Activated T-helper 2 cell treated with anti-CD3 and anti-CD28 coated beads, Interferon-gamma antibody, Interleukin-2, Interleukin-4, amounts not matched to agents 10 μg/mL and 5 μg/mL and 100 μg/mL, durations not matched to agents 14 hours and 24 hours and 36 hours (primary cell): ENCODE results near the gene CIAO2A. TPM values are rescaled to one million over a fixed set of nuclear protein-coding genes. Genes with fewer than 3 reads are reported as not detected.
A peak's percentile ranks its signal among the peaks of the same experiment; 100 is the strongest.

Experiments
- DNase-seq: peaks from one replicate; pipeline ENCODE4 v3.0.0; 2021; ENCODE audit warnings: low spot score
- H3K27ac Mint-ChIP-seq: one replicate; pipeline ENCODE4 v1.8.0; 2021; ENCODE audit warnings: mixed read lengths
- H3K27me3 Mint-ChIP-seq: one replicate; pipeline ENCODE4 v1.8.0; 2021; ENCODE audit warnings: low read depth, mixed read lengths
- H3K36me3 Mint-ChIP-seq: one replicate; pipeline ENCODE4 v1.8.0; 2021; ENCODE audit warnings: low read depth, mixed read lengths
- H3K4me1 Mint-ChIP-seq: one replicate; pipeline ENCODE4 v1.8.0; 2021; ENCODE audit warnings: low read depth, mixed read lengths
- H3K4me3 Mint-ChIP-seq: one replicate; pipeline ENCODE4 v1.8.0; 2021; ENCODE audit warnings: low read depth, mild to moderate bottlenecking, moderate library complexity, mixed read lengths
- H3K9me3 Mint-ChIP-seq: one replicate; pipeline ENCODE4 v1.8.0; 2021; ENCODE audit warnings: mixed read lengths
- intact Hi-C: fragments of 100-400 bp; cut with micrococcal nuclease; formaldehyde crosslinking; loops from one replicate; pipeline ENCODE4 v1.15.1; 2023
- total RNA-seq: library from RNA; stranded (reverse); gene quantifications from 2 replicates; pipeline ENCODE4 v1.2.3, GENCODE V29; 2022

Gene CIAO2A
- total RNA-seq, 1 donor from 2014 or later: 78.3 TPM

- peaks cover 13% of the 10 kb centered on the region for H3K36me3 Mint-ChIP-seq
- intact Hi-C loops: no loop called here
- H3K4me1 Mint-ChIP-seq: peaks cover 21% of the 10 kb centered on the region
- no peaks in the 10 kb centered on the region for H3K9me3 Mint-ChIP-seq
- H3K4me3 Mint-ChIP-seq: no peak overlapping the region
- H3K27ac Mint-ChIP-seq: no peak overlapping the region
- no peak for DNase-seq
- H3K27me3 Mint-ChIP-seq: no peaks in the 10 kb centered on the region
Observed at GRCh38 chr15:64107337-64107736, 13.7 kb upstream of the CIAO2A start.

- no peak for DNase-seq
- peaks cover 13% of the 10 kb centered on the region for H3K4me1 Mint-ChIP-seq
- H3K36me3 Mint-ChIP-seq: peaks cover 14% of the 10 kb centered on the region
- no peaks in the 10 kb centered on the region for H3K9me3 Mint-ChIP-seq
- H3K27ac Mint-ChIP-seq: no peak overlapping the region
- H3K27me3 Mint-ChIP-seq: no peaks in the 10 kb centered on the region
- intact Hi-C loops: no loop called here
- H3K4me3 Mint-ChIP-seq: no peak overlapping the region
Observed at GRCh38 chr15:64105113-64105704, 11.6 kb upstream of the CIAO2A start.

DNA sequence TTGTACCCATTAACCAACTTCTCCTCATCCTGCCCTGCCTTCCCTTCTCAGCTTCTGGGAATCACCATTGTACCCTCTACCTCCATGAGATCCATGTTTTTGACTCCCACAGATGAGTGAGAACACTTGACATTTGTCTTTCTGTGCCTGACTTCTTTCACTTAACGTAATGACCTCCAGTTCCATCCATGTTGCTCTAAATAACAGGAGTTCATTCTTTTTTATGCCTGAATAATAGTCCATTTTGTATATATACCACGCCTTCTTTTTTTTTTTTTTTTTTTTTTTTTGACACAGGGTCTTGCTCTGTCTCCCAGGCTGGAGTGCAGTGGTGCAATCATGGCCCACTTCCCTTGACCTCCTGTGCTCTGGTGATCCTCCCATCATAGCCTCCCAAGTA lies 8.9 kb upstream of the CIAO2A start:
- H3K27ac Mint-ChIP-seq: no peak overlapping the region
- H3K27me3 Mint-ChIP-seq: no peaks in the 10 kb centered on the region
- H3K4me1 Mint-ChIP-seq: peaks cover 18% of the 10 kb centered on the region
- H3K9me3 Mint-ChIP-seq: no peaks in the 10 kb centered on the region
- no peak for DNase-seq
- H3K4me3 Mint-ChIP-seq: no peak overlapping the region
- intact Hi-C loops: no loop called here
- H3K36me3 Mint-ChIP-seq: peaks cover 22% of the 10 kb centered on the region

DNA sequence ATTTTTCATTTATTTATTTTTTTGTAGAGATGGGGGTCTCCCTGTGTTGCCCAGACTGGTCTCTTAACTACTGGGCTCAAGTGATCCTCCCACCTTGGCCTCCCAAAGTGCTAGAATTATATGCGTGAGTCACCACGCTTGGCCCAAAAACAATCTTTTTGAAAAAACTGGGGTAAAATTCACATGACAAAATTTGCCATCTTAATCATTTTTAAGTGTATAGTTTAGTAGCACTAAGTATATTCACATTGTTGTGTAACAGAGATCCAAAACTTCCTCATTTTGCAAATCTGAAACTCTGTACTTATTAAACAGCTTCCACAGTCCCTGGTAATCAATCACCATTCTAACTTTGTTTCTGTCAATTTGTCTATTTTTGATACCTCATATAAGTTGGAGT lies 7.3 kb upstream of the CIAO2A start:
- H3K4me3 Mint-ChIP-seq: no peak overlapping the region

DNA sequence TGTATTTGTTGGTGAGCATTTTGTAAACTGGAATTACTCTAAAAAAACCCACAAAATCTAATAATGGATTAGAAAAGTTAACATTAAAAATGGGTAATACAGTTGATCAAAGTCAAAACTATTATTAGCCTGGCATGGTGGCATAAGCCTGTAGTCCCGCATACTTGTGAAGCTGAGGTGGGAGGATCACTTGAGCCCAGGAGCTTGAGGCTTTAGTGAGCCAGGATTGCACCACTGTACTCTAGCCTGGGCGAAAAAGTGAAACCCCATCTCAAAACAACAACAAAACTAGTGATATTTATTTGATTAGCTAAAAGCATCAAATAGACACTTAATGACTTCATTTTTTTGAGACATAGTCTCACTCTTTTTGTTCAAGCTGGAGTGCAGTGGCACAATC lies 5.7 kb upstream of the CIAO2A start:
- no peak overlapping the region for H3K4me3 Mint-ChIP-seq
- intact Hi-C loops: loop anchor here (10.0 kb wide), 2 partner anchors 255 to 285 kb away; partner anchors contain the start of genes CSNK1G1, PCLAF and TRIP4
- no peaks in the 10 kb centered on the region for H3K27me3 Mint-ChIP-seq
- H3K27ac Mint-ChIP-seq: no peak overlapping the region
- no peaks in the 10 kb centered on the region for H3K9me3 Mint-ChIP-seq
- peaks cover 37% of the 10 kb centered on the region for H3K4me1 Mint-ChIP-seq
- peaks cover 26% of the 10 kb centered on the region for H3K36me3 Mint-ChIP-seq
- DNase-seq: no peak

More for the DNA sequence above, 7.3 kb upstream of the CIAO2A start:
- H3K27me3 Mint-ChIP-seq: no peaks in the 10 kb centered on the region
- H3K27ac Mint-ChIP-seq: no peak overlapping the region
- peaks cover 28% of the 10 kb centered on the region for H3K4me1 Mint-ChIP-seq
- H3K36me3 Mint-ChIP-seq: peaks cover 26% of the 10 kb centered on the region
- H3K9me3 Mint-ChIP-seq: no peaks in the 10 kb centered on the region
- intact Hi-C loops: no loop called here
- DNase-seq: no peak

GRCh38 chr15:64096668-64097384 lies 3.2 kb upstream of the CIAO2A start:
- intact Hi-C loops: loop anchor here (10.0 kb wide), 2 partner anchors 258 to 288 kb away; partner anchors contain the start of genes CSNK1G1, PCLAF and TRIP4
- H3K27ac Mint-ChIP-seq: peak overlapping the region; percentile 92
- H3K4me3 Mint-ChIP-seq: peak overlapping the region; percentile 94
- no peak for DNase-seq
- H3K36me3 Mint-ChIP-seq: peaks cover 21% of the 10 kb centered on the region
- no peaks in the 10 kb centered on the region for H3K27me3 Mint-ChIP-seq
- no peaks in the 10 kb centered on the region for H3K9me3 Mint-ChIP-seq
- H3K4me1 Mint-ChIP-seq: peaks cover 40% of the 10 kb centered on the region

GRCh38 chr15:64095795-64096667 lies 2.4 kb upstream of the CIAO2A start, which contains the start of gene SNX1:
Gene SNX1 (plus strand): TSS chr15:64095982. CDS start chr15:64096014, 32 bp downstream.
- Mint-ChIP-seq H3K4me1 (peaks cover 40% of the 10 kb centered on the region), H3K27ac (peak within 1 kb of the TSS; percentile 92), H3K9me3 (no peaks in the 10 kb centered on the region), H3K27me3 (no peaks in the 10 kb centered on the region), H3K4me3 (peak within 1 kb of the TSS; percentile 94), H3K36me3 (peaks cover 21% of the 10 kb centered on the region)
- peak; percentile 93 for DNase-seq
- intact Hi-C loops: loop anchor here (2.0 to 10.0 kb wide), 3 partner anchors 57 to 289 kb away; partner anchors contain the start of genes CSNK1G1, PCLAF and TRIP4

DNA sequence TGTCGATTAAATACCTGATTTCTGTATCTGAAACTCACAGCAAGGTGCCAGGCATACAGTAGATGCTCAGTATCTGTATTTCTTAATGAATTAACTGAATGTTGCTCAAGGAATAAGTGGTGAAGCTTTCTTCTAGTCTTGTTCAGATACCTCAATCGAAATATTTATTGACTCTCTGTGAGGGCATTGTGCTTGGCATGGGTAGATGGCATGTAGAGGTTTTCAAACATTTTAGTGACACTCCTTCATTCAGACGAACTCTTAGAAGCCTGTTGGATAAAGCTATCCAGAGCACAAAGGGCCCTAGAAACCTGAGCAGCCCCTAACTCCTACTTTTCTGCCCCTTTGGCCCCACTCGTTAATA lies 1.8 kb upstream of the CIAO2A start:
- Mint-ChIP-seq H3K27me3 (no peaks in the 10 kb centered on the region), H3K4me1 (peaks cover 44% of the 10 kb centered on the region), H3K4me3 (peak overlapping the region; percentile 94), H3K9me3 (no peaks in the 10 kb centered on the region), H3K27ac (peak overlapping the region; percentile 92), H3K36me3 (peaks cover 25% of the 10 kb centered on the region)
- DNase-seq: no peak
- intact Hi-C loops: loop anchor here (2.0 to 10.0 kb wide), 3 partner anchors 57 to 289 kb away; partner anchors contain the start of genes CSNK1G1, PCLAF and TRIP4

GRCh38 chr15:64092864-64093626 lies 593 bp downstream of the CIAO2A start:
- peak overlapping the region; percentile 94 for H3K4me3 Mint-ChIP-seq
- no peaks in the 10 kb centered on the region for H3K9me3 Mint-ChIP-seq
- no peaks in the 10 kb centered on the region for H3K27me3 Mint-ChIP-seq
- peaks cover 47% of the 10 kb centered on the region for H3K4me1 Mint-ChIP-seq
- intact Hi-C loops: loop anchor here (5.0 to 10.0 kb wide), 4 partner anchors 262 to 591 kb away; partner anchors contain the start of genes CSNK1G1, PCLAF, TRIP4 and USP3
- DNase-seq: peak; percentile 40
- H3K27ac Mint-ChIP-seq: peak overlapping the region; percentile 92
- H3K36me3 Mint-ChIP-seq: peaks cover 38% of the 10 kb centered on the region

GRCh38 chr15:64092075-64092820 lies 1.4 kb downstream of the CIAO2A start:
- Mint-ChIP-seq H3K27ac (peak overlapping the region; percentile 92), H3K27me3 (no peaks in the 10 kb centered on the region), H3K9me3 (no peaks in the 10 kb centered on the region), H3K4me1 (peaks cover 39% of the 10 kb centered on the region), H3K4me3 (peak overlapping the region; percentile 94), H3K36me3 (peaks cover 45% of the 10 kb centered on the region)
- intact Hi-C loops: loop anchor here (5.0 to 10.0 kb wide), 4 partner anchors 263 to 590 kb away; partner anchors contain the start of genes CSNK1G1, PCLAF, TRIP4 and USP3
- no peak for DNase-seq

DNA sequence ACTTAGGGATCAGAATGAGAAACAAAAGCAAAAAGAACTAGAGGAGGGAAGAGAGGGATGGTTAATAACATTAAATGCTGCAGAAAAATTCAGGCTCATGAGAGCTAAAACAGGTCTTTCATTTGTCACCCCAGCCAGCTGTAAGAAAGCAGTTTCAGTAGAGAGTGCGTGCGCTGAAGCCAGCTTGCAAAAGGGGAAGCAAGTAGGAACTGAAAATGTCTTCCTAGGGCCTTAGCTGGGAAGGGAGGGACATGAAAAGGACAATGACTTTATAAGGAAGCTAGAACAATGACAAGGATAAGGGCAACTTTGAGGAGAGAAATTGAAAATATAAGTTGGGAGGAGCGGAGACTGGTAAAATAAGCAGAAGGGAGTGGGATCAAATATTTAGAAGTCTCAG lies 3.1 kb downstream of the CIAO2A start:
- Mint-ChIP-seq H3K27ac (no peak overlapping the region), H3K4me1 (peaks cover 30% of the 10 kb centered on the region), H3K9me3 (no peaks in the 10 kb centered on the region), H3K27me3 (no peaks in the 10 kb centered on the region), H3K4me3 (no peak overlapping the region), H3K36me3 (peaks cover 48% of the 10 kb centered on the region)
- intact Hi-C loops: loop anchor here (5.0 to 10.0 kb wide), 4 partner anchors 264 to 588 kb away; partner anchors contain the start of genes CSNK1G1, PCLAF, TRIP4 and USP3
- no peak for DNase-seq
